NCI-H1417 treated with DMSO at 0.1 percent for 48 hours (cell line): ENCODE results near the gene C1orf167.

Experiments
- DNase-seq: peaks from one replicate; lab custom pipeline; 2025; lab: John Stamatoyannopoulos, UW

The C1orf167 gene

DNA sequence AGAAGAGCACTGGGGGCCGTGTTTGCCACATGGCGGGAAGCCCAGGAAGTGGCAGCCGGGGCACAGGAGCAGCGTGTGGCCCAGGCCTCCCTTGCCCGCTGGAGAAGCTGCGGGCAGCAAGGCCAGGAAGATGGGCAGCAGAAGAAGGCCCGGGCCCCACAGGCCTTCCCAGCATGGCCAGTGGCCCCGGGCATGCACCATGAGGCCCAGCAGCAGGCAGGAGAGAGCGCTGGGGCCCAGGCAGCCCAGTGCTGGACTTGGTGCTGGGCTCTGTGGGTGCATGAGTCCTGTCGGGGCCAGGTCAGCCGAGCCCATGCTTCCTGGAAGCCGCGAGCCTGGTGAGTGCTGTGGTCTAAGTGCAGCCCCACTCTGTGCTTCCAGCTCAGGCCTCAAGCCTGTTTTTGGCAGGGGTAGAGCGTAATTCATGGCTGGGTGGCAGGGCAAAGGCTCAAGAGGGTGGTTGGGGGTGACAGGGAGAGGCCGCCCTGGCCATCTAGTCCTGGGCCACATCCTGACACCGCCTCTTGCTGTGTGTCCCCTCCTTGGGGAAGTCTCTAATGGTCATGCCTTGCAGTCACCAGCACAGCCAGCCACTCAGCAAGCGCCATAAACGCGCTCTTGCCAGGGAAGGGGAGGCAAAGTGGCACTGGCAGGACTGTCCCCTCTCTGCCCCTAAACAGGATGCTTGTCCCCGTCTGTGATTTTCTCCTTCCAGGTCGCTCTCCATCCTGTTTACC is 22.4 kb downstream of the C1orf167 start:
- no peak for DNase-seq

DNA sequence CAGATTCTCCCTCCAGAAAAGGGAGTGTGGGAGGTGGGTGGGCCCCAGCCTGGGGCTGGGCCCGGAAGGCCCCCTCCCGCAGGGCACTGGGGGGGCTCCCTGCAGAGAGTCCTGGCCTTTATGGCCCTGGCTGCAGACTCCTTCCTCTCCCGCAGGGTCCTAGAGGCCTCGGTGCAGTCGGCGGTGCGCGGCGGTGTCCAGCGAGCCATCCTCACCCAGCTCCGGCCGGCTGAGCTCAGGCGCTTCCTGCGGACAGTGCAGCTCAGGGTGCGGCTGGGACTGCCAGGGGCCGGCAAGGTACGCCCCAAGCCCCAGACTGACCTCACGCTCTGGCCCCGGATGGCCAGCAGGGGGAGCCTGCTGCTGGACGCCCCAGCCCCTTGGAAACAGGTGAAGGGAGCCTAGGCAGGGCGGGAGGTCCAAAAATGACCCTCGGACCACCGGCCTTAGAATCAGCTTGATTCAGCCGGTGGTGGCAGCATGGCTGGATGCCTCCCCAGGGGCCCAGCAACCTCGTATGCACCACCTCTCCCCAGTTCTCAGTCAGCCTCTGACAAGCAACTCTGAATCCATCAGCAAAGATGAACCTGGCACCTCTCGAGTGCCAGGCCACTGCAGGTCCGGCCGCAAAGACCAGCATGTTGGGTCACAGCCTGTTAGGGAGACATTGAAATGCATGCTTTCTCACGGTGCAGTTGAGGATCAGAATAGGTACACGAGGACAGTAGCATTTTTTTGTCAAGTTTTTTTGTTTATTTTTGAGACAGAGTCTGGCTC is 23.2 kb downstream of the C1orf167 start:
- no peak for DNase-seq

DNA sequence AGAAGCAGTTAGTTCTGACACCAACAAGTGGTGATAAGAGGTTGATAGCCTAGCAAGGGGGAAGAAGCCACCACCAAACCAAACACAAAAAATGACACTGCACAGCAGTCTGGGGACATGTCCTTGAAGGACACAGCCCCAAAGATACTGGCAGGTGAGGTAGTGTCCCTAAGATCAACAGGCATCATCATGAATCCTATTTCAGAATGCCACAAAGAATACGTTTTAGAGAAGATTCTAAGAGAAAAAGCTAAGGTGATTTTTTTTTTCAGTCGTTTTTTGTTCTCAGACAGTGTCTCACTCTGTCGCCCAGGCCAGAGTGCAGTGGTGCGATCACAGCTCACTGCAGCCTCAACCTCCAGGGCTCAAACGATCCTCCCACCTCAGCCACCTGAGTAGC is 24.2 kb downstream of the C1orf167 start:
- no peak for DNase-seq

DNA sequence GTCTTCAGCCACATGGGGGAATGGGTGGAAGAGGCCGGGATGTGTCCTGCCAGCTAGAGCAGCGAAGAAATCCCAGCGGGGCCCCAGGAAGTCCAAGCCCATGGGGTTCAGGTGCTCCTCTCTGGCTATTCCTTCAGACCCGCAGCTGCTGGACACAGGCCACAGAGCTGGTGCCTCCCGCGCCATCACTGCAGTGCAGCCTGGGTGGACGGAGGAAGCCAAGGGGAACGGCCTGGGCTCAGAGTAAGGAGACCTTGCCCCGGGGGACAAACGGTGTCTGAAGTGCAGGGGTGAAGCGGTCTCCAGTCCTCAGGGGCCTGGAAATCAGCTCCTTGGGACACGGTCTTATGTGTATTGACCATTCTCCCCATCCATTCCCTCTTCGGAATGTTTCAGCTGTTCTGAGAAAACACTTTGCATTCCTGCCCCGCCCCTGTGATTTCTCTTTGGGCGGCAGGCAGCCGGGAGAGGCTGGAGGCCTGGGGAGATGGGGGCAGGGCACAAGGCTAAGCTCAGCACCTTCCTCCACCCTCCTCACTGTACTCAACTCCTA is 25.3 kb downstream of the C1orf167 start:
- no peak for DNase-seq

DNA sequence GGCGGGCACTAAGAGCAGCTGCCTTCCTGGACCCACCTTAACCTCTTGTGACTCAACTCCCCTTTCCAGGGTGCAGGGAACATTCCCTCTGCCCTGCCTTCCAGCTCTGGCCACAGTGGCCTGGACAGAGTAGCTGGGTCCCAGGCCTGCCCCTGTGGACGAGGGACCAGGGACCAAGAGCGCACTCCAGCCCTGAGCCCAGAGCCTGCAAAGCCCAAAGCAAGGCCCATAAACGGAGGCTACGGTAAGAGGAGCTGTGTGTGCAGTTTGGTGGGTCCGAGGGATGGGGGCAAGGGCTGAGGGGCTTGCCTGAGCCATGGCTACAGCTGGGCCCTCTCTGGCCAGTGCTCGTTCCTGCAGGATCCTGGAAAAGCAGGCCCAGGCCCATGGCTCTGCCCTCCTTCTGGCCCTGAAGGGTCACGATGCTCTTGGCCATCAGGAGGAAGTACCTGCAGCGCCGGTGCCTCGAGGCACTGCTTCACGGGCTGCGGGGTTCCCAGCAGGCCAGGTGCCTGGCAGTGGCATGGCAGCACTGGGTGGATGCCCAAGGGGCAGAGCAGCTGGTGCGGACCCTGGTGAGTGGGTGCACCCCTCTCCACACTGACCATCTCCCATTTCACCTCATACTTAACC is 25.9 kb downstream of the C1orf167 start:
- no peak for DNase-seq

DNA sequence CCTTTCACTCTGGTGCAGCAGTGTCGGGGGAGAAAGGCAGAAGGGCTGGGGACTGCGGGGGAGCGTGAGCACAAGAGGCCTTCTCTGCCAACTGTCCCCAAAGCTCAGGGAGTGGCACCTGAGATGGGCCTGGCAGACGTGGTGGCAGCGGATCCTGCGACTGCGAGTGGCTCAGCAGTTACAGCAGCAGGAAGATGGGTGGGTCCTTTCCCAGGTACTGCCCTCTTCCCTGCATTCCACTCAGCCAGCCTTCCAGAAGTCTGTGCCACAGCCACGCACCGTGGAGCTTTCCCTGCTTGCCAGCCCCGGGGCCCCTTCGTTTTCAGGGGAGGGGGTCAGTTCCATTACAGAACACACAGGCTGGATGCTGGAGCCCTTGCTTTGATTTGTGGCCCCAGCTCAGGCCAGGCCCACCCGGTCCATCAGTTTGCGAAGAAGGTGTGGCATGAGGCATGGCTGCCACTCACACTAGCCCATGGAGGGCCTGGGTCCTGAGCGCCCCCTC is 26.6 kb downstream of the C1orf167 start:
- DNase-seq = no peak

DNA sequence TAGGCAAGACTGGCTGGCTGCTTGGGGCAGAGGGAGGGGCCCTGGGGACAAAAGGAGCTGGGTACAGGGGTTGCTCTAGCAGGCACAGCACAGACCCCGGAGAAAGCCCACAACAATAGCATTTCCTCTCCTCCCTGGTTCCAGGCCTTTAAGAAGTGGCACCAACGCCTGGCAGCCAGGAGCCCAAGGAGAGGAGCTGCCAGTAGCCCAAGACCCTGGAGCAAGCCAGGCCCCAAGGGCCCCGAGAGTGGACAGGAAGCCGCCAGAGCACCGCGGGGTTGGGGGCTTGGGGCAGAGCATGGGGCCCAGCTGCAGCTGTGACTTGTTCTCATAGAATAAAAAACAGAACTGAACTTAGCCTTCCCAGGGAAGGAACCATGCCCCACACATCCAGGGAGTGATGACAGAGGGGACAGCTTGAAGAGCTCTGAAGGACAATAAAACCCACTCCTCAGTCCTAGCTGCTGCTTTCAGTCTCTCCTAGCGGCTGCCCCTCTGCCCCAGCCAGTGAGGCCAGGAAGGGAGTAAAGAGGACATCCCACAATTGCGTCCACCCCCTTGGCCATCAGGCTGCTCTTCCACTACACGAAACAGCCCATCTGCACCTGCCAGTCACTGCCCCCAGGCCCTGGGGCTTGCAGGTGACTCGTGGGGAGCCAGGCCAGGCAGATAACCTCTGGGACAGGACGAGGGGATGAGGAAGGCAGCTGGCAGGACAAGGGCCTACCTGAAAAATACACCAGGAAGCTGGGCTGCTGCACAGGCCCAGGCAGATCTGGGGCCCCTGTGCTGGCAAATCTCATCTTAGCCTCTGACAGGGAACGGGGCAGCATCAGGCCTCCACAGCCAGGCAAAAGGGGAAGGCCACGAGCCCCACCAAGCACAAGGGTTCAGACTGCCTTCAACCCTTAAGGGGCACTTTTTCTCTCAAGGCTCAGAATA is 27.4 kb downstream of the C1orf167 start:
- DNase-seq = no peak

DNA sequence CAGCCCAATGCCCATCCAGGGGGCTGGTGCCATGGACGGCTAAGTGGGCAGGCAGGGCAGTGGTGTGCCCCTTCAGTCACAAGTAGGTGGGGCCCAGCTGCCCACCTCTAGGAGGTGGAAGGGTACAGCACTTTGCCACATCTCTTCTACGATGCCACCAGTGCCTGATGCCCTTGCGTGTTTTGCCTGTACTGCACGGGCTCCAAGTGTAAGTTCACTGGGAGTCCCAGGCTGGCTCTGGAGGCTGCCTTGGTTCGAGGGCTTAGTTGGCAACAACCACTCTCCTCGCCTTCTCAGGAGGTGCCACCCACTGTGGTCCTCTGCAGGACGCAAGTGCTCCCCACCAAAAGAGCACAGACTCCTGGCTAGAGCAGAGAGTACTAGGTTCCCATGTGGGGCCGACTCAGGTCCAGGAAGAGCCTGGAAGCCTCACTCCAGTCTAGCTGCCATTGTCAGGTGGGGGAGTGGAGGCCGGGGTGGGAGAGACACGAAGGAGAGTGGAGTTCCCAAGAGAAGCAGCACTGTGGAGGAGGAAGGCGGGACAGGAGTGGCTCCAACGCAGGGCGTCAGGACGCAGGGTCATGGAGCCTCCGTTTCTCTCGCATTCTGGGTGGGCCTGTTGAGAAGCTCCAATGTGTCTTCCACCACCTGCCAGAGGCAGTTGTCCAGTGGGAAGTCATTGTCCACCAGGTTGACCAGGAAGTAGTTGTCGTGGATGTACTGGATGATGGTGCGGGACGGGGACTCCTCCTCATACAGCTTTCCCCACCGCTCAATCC is 28.3 kb downstream of the C1orf167 start:
- no peak for DNase-seq

DNA sequence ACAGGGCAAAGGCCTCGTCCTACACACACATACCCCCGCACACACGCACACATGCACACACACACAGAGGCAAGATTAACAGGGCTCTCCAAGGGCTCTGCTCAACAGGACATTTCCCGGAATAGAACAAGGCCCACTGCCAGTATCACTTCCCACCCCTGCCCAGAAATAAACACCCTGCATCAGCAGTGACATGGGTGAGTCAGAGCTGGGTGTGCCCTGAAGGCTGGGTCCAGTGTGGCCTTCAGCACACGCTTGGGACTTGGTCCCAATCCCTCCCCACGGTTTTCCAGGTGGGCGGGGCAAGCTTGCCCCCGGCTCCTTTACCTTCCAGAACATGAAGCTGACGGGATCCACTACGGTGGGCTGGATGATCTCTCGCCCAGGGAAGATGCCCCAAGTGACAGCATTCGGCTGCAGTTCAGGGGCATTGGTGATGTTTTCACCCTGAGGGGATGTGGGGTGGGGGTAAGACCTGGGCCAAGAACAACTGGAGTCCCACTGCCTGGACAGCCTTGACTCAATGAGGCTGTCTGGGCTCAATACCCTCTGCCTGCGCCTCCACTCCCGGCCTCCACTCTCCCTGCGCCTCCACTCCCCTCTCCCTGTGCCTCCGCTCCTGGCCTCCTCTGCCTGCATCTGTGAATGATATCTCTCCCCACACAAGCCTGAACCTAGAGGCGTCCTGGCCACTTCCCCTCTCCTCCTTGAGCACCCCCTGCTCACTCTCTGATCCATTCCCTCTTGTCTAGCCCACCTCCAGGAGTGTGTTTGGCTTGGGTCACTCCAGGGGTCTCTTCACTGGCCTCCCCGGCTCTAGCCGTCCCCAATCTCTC is 29.1 kb downstream of the C1orf167 start:
- no peak for DNase-seq

DNA sequence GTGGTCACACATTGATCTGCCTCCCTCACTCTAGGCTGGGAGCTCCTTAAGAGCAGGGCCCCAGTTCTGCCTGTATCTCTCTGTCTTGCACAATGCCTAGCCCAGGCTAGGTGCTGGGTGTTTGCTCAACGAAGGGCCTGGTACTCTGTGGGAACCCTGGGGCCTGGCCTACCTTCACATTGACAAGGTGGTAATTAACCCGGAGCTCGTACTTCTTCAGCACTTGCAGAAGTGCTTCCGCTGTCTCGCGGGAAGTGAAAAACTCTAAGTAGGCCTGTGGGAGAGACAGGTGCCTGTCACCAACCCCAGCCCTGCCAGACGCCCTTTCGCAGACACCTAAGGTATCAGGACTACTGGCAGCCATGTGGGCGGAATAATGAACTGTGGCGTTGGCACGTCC is 30.1 kb downstream of the C1orf167 start:
- DNase-seq = no peak

DNA sequence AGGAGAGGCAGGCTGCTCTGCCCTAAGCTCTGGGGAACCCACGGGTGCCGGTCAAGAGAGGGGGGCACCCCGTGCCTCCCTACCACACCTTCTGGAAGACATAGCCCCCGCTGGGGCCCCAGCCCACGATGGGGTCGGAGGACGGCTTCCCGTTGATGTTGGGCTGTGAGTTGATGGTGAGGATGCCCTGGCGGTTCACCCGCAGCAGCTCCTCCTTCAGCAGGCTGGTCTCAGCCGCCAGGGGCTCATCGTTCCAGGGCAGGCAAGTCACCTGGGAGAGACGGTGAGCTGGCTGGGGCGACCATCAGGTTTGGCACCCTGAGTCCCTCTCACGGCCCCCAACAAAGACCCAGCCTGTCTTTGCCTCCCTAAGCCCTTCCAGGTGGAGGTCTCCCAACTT is 31.8 kb downstream of the C1orf167 start:
- DNase-seq = no peak

DNA sequence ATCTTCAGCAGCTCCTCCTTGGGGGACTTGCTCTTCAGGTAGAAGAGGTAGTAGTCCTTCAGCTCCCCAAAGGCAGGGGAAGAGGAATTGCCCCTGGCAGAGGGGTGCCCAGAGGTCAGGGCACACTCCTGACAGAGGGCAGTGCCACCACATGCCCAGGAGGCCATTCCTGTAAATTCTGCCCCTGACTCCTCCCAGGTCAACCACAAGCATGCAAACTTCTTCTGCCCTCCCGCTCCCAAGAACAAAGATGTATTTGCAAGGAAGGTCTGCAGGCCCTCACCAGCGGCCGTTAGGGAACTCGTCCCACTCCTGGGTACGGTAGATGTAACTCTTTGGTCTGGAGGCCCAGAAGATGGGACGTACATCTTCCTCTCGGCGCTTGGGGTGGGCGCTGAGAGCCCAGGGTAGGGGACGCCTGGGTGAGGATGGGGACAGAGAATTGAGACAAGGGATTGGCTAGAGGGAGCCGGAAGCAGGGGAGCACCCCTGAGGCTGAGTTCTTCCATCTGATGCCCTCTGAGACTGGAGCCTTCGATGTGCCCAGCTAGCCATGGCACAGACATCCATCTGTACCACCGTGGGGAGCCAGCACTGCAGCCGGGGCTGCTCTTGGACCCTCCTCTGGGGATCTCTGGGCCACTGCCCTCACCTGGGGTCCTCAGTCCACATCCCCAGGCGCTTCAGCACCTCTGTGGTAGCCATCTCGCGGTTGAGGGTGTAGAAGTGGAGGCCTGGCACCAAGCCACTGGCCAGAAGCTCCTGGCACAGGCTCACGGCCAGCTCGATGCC is 32.6 kb downstream of the C1orf167 start:
- DNase-seq = no peak

DNA sequence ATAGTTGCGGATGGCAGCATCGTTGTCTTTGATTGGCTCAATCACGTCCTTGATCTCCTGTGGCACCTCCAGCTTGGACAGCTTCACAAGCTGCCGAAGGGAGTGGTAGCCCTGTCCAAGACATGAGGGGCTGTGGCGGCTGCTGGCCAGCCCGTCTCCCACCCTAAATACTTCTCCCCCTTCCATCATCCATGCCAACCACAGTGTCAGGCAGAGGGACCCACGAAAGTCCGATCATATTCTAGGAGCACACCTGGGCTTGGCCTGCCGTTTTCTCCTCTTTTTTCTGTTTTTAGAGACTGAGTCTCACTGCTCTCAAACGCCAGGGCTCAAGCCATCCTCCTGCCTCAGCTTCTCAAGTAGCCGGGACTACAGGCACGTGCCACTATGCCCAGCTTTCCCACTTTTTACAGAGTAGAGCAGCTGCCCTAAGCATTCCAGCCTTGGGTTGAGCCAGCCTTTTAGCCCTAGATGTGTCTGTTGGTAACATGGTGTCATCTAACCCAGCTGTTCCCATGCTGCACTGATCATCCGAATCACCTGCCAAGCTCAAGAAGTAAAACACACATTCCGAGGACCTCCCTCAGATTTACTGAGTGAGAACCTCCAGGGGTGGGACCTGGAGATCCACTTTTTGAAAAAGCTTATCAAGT is 33.4 kb downstream of the C1orf167 start:
- no peak for DNase-seq

DNA sequence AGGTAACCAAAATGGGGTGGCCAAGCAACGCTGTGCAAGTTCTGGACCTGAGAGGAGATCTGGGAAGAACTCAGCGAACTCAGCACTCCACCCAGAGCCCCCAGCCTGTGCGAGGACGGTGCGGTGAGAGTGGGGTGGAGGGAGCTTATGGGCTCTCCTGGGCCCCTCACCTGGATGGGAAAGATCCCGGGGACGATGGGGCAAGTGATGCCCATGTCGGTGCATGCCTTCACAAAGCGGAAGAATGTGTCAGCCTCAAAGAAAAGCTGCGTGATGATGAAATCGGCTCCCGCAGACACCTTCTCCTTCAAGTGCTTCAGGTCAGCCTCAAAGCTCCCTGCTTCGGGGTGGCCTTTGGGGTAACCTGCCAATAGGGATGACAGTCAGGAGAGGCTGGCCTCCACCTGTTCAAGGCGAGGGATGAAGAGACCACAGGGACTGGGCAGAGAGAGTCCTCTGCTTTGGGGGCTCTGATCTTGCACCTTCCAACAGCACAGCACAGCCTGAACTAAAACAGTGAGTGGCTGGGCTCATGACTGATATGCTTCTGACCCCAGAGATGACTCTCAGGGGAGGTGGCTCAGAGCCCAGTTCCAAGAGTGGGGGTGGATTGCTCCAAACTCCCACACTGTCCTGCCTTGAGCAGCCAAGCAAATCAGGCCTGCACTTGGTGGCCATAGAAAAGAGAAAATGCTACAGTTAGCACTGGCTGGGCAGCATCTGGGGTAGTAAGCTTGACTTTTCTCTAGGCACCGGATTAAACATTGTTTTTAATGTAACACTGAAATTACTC is 34.2 kb downstream of the C1orf167 start:
- no peak for DNase-seq

DNA sequence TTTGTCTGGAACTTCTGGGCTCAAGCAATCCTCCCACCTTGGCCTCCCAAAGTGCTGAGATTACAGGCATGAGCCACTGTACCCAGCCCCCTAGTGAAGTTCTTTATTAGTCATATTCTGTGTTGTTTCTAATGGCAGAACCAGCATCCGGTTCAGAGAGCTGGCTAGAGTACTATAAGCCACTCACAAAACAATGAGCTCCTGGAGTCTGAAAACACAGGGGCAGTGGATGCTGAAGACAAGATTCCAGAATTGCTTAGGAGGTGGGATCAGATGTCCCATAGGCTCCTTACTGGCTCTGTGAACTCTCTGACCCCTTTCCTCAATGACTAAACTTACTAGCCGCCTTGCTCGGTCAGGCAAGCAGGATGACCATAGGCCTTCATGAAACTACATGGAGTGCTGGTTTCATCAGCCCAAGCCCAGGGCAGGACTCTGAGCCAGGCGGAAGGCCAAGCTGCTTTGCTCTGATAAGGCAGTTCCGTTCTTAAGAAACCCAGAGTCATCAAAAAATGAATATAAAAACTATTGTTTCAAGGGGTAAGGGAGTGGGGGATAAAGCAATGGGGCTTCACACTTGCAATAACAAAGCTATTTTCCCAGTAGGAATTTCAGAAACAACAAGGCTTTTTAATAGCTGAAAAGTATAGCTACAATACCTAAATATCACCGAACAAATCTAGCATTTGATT is 35.7 kb downstream of the C1orf167 start:
- DNase-seq = no peak

DNA sequence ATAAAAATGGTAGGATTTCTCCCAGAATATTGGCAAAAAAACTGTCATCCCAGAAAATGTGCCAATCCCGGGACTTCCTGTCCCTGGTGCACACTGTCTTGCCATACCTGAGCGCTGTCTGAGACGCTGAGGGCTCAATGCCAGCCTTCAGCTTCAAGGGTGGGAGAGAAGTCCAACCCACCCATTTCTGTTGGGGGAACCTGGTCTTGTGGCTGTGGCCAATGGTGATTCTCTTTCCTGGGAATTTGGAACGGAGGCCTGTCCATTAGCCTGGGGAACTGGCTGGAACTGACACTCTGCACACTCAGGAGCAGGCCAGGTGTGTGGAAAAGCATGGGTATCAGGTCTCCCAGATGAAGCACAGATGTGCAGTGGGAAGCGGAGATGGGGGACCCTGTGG is 37.1 kb downstream of the C1orf167 start:
- no peak for DNase-seq

DNA sequence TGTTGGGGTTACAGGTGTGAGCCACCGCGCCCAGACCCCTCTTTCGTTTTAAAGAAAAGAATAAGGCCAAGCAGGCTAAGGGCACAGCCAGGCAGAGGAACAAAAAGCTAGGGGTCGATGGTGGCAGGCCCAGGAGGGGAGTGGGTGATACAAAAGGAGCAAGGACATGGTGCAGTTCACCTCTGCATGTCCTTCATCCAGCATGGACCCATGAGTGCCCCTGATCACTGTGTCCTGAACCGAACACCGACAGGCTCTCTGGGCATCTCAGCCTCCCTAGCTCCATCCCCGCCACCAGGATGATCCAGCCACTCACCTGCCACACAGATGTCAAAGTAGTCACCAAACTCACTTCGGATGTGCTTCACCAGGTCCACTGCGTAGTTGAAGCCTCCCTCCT is 37.9 kb downstream of the C1orf167 start:
- no peak for DNase-seq
